IPS-20b (cell line): ENCODE data around the gene SLC23A2.

Experiments
- H3K27ac ChIP-seq: one replicate; pipeline ENCODE4 v1.5.1; 2013; ENCODE audit warnings: low read length
- H3K27me3 ChIP-seq: 2 replicates; pipeline ENCODE4 v1.6.1; 2013; ENCODE audit warnings: mild to moderate bottlenecking, low read length, inconsistent platforms; ENCODE audit not compliant: insufficient read depth
- H3K36me3 ChIP-seq: 2 replicates; pipeline ENCODE4 v1.6.1; 2013; ENCODE audit warnings: low read depth, mild to moderate bottlenecking, inconsistent platforms, low read length, moderate library complexity; ENCODE audit not compliant: insufficient read depth
- H3K4me1 ChIP-seq: 2 replicates; pipeline ENCODE4 v1.6.1; 2013; ENCODE audit warnings: mild to moderate bottlenecking, control low read depth, inconsistent platforms, low read length, moderate library complexity; ENCODE audit not compliant: insufficient read depth
- H3K4me3 ChIP-seq: 2 replicates; pipeline ENCODE4 v1.5.1; 2013; ENCODE audit warnings: mild to moderate bottlenecking, low read length, inconsistent platforms
- H3K9ac ChIP-seq: 2 replicates; pipeline ENCODE4 v1.6.1; 2013; ENCODE audit warnings: low read depth, mild to moderate bottlenecking, inconsistent platforms, low read length, moderate library complexity
- H3K9me3 ChIP-seq: 2 replicates; pipeline ENCODE4 v1.6.1; 2013; ENCODE audit warnings: mild to moderate bottlenecking, low read depth, low read length, inconsistent platforms; ENCODE audit not compliant: insufficient read depth

Gene SLC23A2

GRCh38 chr20:4905613-4906012, 95.7 kb downstream of the SLC23A2 start:
- Histone ChIP-seq H3K9ac (no peak overlapping the region), H3K36me3 (no peaks in the 10 kb centered on the region), H3K27me3 (no peaks in the 10 kb centered on the region), H3K4me1 (no peaks in the 10 kb centered on the region), H3K27ac (no peak overlapping the region), H3K4me3 (no peak overlapping the region), H3K9me3 (no peaks in the 10 kb centered on the region)

GRCh38 chr20:4905195-4905594, 96.1 kb downstream of the SLC23A2 start:
- Histone ChIP-seq H3K27me3 (no peaks in the 10 kb centered on the region), H3K36me3 (no peaks in the 10 kb centered on the region), H3K4me1 (no peaks in the 10 kb centered on the region), H3K27ac (no peak overlapping the region), H3K9ac (no peak overlapping the region), H3K4me3 (no peak overlapping the region), H3K9me3 (no peaks in the 10 kb centered on the region)

DNA sequence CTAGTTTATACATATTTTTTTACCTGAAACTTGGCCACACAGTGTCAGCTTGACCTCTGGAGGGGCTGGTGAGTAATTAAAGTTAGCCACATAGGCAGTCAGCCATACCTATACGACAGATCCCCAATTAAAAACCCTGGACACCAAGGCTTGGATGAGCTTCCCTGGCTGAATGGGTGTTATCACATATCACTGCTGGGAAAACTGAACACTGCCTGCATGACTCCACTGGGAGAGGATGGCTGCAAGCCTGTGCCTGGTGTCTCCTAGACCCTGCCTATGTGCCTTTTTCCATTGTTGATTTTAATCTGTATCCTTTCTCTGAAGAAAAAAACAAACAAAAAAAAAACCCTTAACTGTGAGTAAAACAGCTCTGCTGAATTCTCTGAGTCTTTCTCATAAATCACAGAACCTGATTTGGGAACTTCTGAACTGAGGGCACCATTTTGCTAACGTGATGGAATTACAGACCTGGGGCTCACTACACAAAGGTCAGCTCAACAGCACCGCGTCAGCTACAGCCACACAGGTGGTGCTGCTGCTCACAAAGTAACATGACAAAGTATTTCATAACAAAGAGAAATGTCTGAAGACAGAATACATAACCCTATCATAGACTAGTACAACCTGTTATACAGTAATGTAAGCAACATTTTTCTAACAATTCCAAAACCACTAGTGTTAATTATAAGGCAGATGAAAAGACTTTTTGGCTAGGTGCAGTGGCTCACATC, 97.0 kb downstream of the SLC23A2 start:
- no peaks in the 10 kb centered on the region for H3K36me3 ChIP-seq
- no peaks in the 10 kb centered on the region for H3K9me3 ChIP-seq
- no peak overlapping the region for H3K4me3 ChIP-seq
- H3K27me3 ChIP-seq, result no peaks in the 10 kb centered on the region
- no peak overlapping the region for H3K9ac ChIP-seq
- no peak overlapping the region for H3K27ac ChIP-seq
- no peaks in the 10 kb centered on the region for H3K4me1 ChIP-seq

- no peak overlapping the region for H3K27ac ChIP-seq
- no peaks in the 10 kb centered on the region for H3K36me3 ChIP-seq
- H3K27me3 ChIP-seq, result no peaks in the 10 kb centered on the region
Measured at GRCh38 chr20:4902788-4903187, 98.5 kb downstream of the SLC23A2 start.

GRCh38 chr20:4901031-4901818, 100.1 kb downstream of the SLC23A2 start:
- H3K27ac ChIP-seq, result no peak overlapping the region
- no peaks in the 10 kb centered on the region for H3K27me3 ChIP-seq
- no peaks in the 10 kb centered on the region for H3K36me3 ChIP-seq

More at GRCh38 chr20:4902788-4903187, 98.5 kb downstream of the SLC23A2 start:
- Histone ChIP-seq H3K9me3 (no peaks in the 10 kb centered on the region), H3K4me1 (no peaks in the 10 kb centered on the region), H3K9ac (no peak overlapping the region), H3K4me3 (no peak overlapping the region)

DNA sequence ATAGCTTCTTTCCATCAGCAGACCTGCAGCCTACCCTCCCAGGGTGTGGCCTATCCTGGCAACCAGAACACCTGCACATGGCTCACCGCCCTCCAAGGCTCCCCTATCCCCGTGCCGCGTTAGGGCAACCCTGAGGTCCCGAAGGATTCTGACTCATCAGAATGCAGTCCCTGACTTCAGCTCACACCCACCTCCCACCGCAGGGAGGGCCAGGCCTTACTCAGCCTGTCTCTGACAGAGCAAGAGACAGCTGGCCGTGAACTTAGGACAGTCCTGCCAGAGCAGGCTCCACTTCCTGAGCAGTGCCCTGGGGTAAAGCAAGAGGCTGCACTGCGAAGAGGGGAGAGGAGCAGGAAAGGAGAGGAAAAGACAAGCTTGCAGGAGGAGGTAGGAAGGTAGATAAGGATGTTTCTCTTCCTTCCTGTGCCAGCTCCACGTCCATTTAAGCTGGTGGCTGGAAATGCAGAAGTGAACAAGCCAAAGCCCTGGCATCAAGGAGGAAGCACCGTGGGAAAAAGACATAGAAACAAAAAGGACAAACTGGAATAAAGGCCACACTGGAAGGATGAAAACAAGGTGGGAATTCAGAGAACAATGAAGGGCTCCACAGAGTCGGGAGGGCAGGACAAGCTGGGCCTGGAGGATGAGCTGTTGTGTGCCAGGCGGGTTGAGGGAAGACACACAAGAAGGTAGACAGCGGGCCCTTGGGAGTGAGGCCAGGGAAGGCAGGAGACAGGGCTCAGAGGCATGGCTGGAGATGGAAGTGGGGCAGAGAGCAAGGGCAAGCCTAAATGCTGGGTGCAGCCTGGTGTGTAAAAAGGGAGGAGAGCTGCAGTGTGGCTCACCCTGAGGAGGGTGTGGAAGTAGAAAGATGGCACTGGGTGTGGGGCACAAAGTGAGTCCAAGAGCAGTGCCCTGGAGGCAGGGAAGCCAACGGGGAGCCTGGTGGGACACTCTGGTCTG, 102.7 kb downstream of the SLC23A2 start:
- no peak overlapping the region for H3K9ac ChIP-seq
- no peaks in the 10 kb centered on the region for H3K9me3 ChIP-seq
- H3K4me1 ChIP-seq, result peaks cover 16% of the 10 kb centered on the region; the same call in 1 of the 2 replicates
- H3K4me3 ChIP-seq, result no peak overlapping the region
- H3K36me3 ChIP-seq, result no peaks in the 10 kb centered on the region
- H3K27me3 ChIP-seq, result no peaks in the 10 kb centered on the region
- H3K27ac ChIP-seq, result no peak overlapping the region

More at GRCh38 chr20:4901031-4901818, 100.1 kb downstream of the SLC23A2 start:
- Histone ChIP-seq H3K4me3 (no peak overlapping the region), H3K9ac (no peak overlapping the region), H3K9me3 (no peaks in the 10 kb centered on the region), H3K4me1 (peaks cover 11% of the 10 kb centered on the region; the same call in 1 of the 2 replicates)

GRCh38 chr20:4897600-4897999, 103.7 kb downstream of the SLC23A2 start:
- no peaks in the 10 kb centered on the region for H3K27me3 ChIP-seq
- no peak overlapping the region for H3K4me3 ChIP-seq
- no peak overlapping the region for H3K9ac ChIP-seq
- no peaks in the 10 kb centered on the region for H3K9me3 ChIP-seq
- no peak overlapping the region for H3K27ac ChIP-seq
- peaks cover 16% of the 10 kb centered on the region; the same call in 1 of the 2 replicates for H3K4me1 ChIP-seq
- H3K36me3 ChIP-seq, result no peaks in the 10 kb centered on the region

DNA sequence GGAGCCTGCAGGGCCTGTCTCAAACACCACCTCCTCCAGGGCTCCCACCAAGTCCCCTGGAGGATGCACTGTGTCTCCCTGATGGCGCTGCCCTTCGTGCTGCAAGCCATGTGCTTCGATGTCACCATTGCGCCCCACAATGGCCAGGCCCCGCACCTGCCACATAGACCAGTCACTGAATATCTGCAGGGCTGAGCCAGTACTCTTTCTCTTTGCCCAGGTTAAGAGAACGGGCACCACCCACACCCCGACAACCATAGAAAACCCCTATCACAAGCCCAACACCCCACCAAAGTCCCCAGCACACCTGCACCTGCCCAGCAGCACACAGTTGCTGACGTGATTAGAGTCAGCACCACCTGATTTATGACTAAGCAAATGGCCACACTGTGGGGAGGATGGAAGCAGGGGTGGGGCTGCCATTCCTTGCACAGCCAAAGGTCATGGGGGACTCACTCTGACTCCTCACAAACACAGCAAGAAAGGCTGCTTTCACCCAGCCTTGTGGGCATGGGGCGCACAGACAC, 104.3 kb downstream of the SLC23A2 start:
- Histone ChIP-seq H3K27ac (no peak overlapping the region), H3K36me3 (no peaks in the 10 kb centered on the region), H3K9ac (no peak overlapping the region; the same call in 1 of the 2 replicates)

GRCh38 chr20:4896119-4896702, 105.1 kb downstream of the SLC23A2 start:
- Histone ChIP-seq H3K4me3 (no peak overlapping the region), H3K27me3 (no peaks in the 10 kb centered on the region), H3K9me3 (no peaks in the 10 kb centered on the region), H3K9ac (peak overlapping the region; percentile 27), H3K36me3 (no peaks in the 10 kb centered on the region), H3K4me1 (peaks cover 16% of the 10 kb centered on the region; the same call in 1 of the 2 replicates), H3K27ac (no peak overlapping the region)

More for the DNA sequence above, 104.3 kb downstream of the SLC23A2 start:
- Histone ChIP-seq H3K4me3 (no peak overlapping the region), H3K4me1 (peaks cover 16% of the 10 kb centered on the region; the same call in 1 of the 2 replicates), H3K27me3 (no peaks in the 10 kb centered on the region), H3K9me3 (no peaks in the 10 kb centered on the region)

DNA sequence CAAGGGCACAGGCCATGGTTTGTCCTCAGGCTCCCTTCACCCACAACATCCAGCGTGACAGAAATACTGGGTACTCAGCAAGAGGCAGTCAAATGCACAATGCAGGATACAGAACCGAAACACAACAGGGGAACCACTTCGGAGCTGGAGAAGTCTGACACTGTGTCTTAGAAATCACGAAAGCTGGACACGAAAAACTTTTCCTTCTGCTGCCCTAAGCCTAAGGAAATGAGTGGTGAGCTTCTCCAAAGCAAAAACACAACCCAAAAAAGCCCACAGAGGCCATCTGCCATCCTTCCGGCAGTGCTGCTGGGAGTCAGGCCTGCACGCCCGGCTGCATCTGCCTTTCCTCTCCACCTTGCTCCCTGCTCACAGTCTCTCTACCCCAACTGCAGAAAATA, 106.3 kb downstream of the SLC23A2 start:
- Histone ChIP-seq H3K27me3 (no peaks in the 10 kb centered on the region), H3K36me3 (no peaks in the 10 kb centered on the region), H3K27ac (no peak overlapping the region), H3K9me3 (no peaks in the 10 kb centered on the region), H3K4me3 (no peak overlapping the region), H3K9ac (no peak overlapping the region), H3K4me1 (peaks cover 16% of the 10 kb centered on the region; the same call in 1 of the 2 replicates)

- no peaks in the 10 kb centered on the region for H3K36me3 ChIP-seq
- H3K4me3 ChIP-seq, result no peak overlapping the region
- H3K27ac ChIP-seq, result no peak overlapping the region
- no peaks in the 10 kb centered on the region for H3K9me3 ChIP-seq
- H3K4me1 ChIP-seq, result peaks cover 16% of the 10 kb centered on the region; the same call in 1 of the 2 replicates
- no peaks in the 10 kb centered on the region for H3K27me3 ChIP-seq
- H3K9ac ChIP-seq, result no peak overlapping the region
Measured at GRCh38 chr20:4894409-4894808, 106.9 kb downstream of the SLC23A2 start.
